Astrocyte (in vitro differentiated cells and primary cell): ENCODE results near the gene TRERF1. TPM values are rescaled to one million over a fixed set of nuclear protein-coding genes. Genes with fewer than 3 reads are reported as not detected.

ENCODE experiments used
- DNase-seq: peaks from one replicate; pipeline ENCODE4 v3.0.0-alpha.2; 2010; ENCODE audit warnings: low read depth
- FAIRE-seq: peaks from 2 replicates; lab custom pipeline; 2011; peaks lifted over from hg19 to GRCh38; lab: Jason Lieb, UNC
- H2AFZ ChIP-seq: 2 replicates; pipeline ENCODE4 v1.6.0; 2012; ENCODE audit warnings: low read depth, low read length, inconsistent platforms
- H3K27ac ChIP-seq: 2 replicates; pipeline ENCODE4 v1.5.1; 2011; ENCODE audit warnings: low read depth, low read length, inconsistent platforms
- H3K27me3 ChIP-seq: 2 replicates; pipeline ENCODE4 v1.6.0; 2011; ENCODE audit warnings: low read length, inconsistent platforms; ENCODE audit not compliant: insufficient read depth
- H3K36me3 ChIP-seq: 2 replicates; pipeline ENCODE4 v1.5.1; 2011; ENCODE audit warnings: low read length, inconsistent platforms; ENCODE audit not compliant: insufficient read depth
- H3K4me1 ChIP-seq: 2 replicates; pipeline ENCODE4 v1.5.1; 2011; ENCODE audit warnings: low read length, inconsistent platforms; ENCODE audit not compliant: insufficient read depth
- H3K4me2 ChIP-seq: 2 replicates; pipeline ENCODE4 v1.6.0; 2012; ENCODE audit warnings: low read length, inconsistent platforms
- H3K4me3 ChIP-seq: 2 replicates; pipeline ENCODE4 v1.5.1; 2011; ENCODE audit warnings: low read depth, mild to moderate bottlenecking, low read length, inconsistent platforms; ENCODE audit not compliant: insufficient read depth
- H3K79me2 ChIP-seq: 2 replicates; pipeline ENCODE4 v1.6.0; 2012; ENCODE audit warnings: mild to moderate bottlenecking, low read length, inconsistent platforms; ENCODE audit not compliant: insufficient read depth
- H3K9ac ChIP-seq: 2 replicates; pipeline ENCODE4 v1.6.0; 2012; ENCODE audit warnings: mild to moderate bottlenecking, low read length, inconsistent platforms
- H3K9me3 ChIP-seq: 2 replicates; pipeline ENCODE4 v1.5.1; 2012; ENCODE audit warnings: low read depth, mild to moderate bottlenecking, low read length, inconsistent platforms; ENCODE audit not compliant: insufficient read depth
- H4K20me1 ChIP-seq: 2 replicates; pipeline ENCODE4 v1.6.0; 2012; ENCODE audit warnings: low read length, inconsistent platforms; ENCODE audit not compliant: insufficient read depth
- H3K27ac Mint-ChIP-seq: one replicate; pipeline ENCODE4 v1.8.0; 2021; ENCODE audit warnings: mild to moderate bottlenecking, mixed read lengths; ENCODE audit not compliant: unreplicated experiment
- H3K27me3 Mint-ChIP-seq: one replicate; pipeline ENCODE4 v1.8.0; 2021; ENCODE audit warnings: low read depth, mixed read lengths; ENCODE audit not compliant: unreplicated experiment
- H3K36me3 Mint-ChIP-seq: one replicate; pipeline ENCODE4 v1.8.0; 2021; ENCODE audit warnings: low read depth, mixed read lengths; ENCODE audit not compliant: unreplicated experiment
- H3K4me1 Mint-ChIP-seq: one replicate; pipeline ENCODE4 v1.8.0; 2021; ENCODE audit warnings: low read depth, mixed read lengths; ENCODE audit not compliant: unreplicated experiment
- H3K4me3 Mint-ChIP-seq: one replicate; pipeline ENCODE4 v1.8.0; 2021; ENCODE audit warnings: mild to moderate bottlenecking, moderate library complexity, mixed read lengths; ENCODE audit not compliant: unreplicated experiment
- H3K9me3 Mint-ChIP-seq: one replicate; pipeline ENCODE4 v1.8.0; 2021; ENCODE audit warnings: mild to moderate bottlenecking, mixed read lengths; ENCODE audit not compliant: unreplicated experiment
- EZH2 ChIP-seq: IDR thresholded peaks from 2 replicates; pipeline ENCODE4 v1.6.1; 2012; ENCODE audit warnings: mild to moderate bottlenecking, low read length, inconsistent platforms; ENCODE audit not compliant: insufficient read depth
- total RNA-seq: library from RNA; stranded (reverse); gene quantifications from 2 replicates; pipeline ENCODE4 v1.2.1, GENCODE V29; 2021
- TF ChIP-seq, protein P1 (sequence below): IDR thresholded peaks from 2 replicates; pipeline ENCODE4 v1.5.1; 2011; ENCODE audit warnings: low read depth, mild to moderate bottlenecking, inconsistent platforms, low read length, moderate library complexity; ENCODE audit not compliant: insufficient read depth

The TRERF1 gene
- total RNA-seq, 1 donor from 2014 or later, result 8.6 TPM

- H4K20me1 ChIP-seq, result no peaks in the 10 kb centered on the region
- no peak overlapping the region for H2AFZ ChIP-seq
- Mint-ChIP-seq H3K9me3 (no peaks in the 10 kb centered on the region), H3K4me1 (peaks cover 23% of the 10 kb centered on the region), H3K4me3 (no peak overlapping the region), H3K27me3 (peaks cover 2% of the 10 kb centered on the region), H3K36me3 (peaks cover 11% of the 10 kb centered on the region), H3K27ac (no peak overlapping the region)
- peaks cover 27% of the 10 kb centered on the region for H3K4me1 ChIP-seq
- no peak for DNase-seq
- H3K27me3 ChIP-seq, result no peaks in the 10 kb centered on the region
- peaks cover 15% of the 10 kb centered on the region for H3K79me2 ChIP-seq
- H3K9ac ChIP-seq, result no peak overlapping the region
- H3K4me3 ChIP-seq, result no peak overlapping the region
- no peaks in the 10 kb centered on the region for H3K36me3 ChIP-seq
- no peaks in the 10 kb centered on the region for H3K9me3 ChIP-seq
- no peak overlapping the region for H3K4me2 ChIP-seq
- H3K27ac ChIP-seq, result peak overlapping the region; percentile 26
- no peak for FAIRE-seq
- TF ChIP-seq, protein P1, sequence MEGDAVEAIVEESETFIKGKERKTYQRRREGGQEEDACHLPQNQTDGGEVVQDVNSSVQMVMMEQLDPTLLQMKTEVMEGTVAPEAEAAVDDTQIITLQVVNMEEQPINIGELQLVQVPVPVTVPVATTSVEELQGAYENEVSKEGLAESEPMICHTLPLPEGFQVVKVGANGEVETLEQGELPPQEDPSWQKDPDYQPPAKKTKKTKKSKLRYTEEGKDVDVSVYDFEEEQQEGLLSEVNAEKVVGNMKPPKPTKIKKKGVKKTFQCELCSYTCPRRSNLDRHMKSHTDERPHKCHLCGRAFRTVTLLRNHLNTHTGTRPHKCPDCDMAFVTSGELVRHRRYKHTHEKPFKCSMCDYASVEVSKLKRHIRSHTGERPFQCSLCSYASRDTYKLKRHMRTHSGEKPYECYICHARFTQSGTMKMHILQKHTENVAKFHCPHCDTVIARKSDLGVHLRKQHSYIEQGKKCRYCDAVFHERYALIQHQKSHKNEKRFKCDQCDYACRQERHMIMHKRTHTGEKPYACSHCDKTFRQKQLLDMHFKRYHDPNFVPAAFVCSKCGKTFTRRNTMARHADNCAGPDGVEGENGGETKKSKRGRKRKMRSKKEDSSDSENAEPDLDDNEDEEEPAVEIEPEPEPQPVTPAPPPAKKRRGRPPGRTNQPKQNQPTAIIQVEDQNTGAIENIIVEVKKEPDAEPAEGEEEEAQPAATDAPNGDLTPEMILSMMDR, result no peak
- TF ChIP-seq EZH2, result no peak
Measured at GRCh38 chr6:42340511-42340910, 111.2 kb downstream of the TRERF1 start.

DNA sequence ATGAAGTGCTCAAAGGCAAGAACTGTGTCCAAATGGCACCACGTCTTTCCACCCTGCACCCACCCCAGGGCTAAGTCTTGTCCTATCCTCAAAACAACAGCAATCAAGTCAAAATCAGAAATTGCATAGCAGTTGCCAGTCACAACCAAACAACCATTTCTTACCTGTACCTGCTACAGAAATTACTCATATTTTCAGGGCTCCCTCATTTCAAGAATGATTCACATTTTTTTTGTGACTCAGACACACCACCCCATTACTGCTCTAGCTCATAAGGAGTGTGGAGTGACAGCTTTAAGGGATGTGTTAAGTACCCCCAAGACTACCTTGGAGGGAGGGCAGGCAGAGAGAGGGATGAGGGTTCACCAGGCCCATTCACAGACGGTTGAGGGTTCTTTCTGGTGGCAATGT, 111.7 kb downstream of the TRERF1 start:
- no peak for TF ChIP-seq EZH2
- TF ChIP-seq, protein P1, result no peak
- no peaks in the 10 kb centered on the region for H3K27me3 ChIP-seq
- no peak overlapping the region for H2AFZ ChIP-seq
- no peak for FAIRE-seq
- peak overlapping the region; percentile 15 for H3K27ac Mint-ChIP-seq
- no peak overlapping the region for H3K4me3 Mint-ChIP-seq
- H3K4me3 ChIP-seq, result no peak overlapping the region
- H3K9me3 Mint-ChIP-seq, result no peaks in the 10 kb centered on the region
- no peaks in the 10 kb centered on the region for H4K20me1 ChIP-seq
- H3K4me1 ChIP-seq, result peaks cover 27% of the 10 kb centered on the region
- H3K4me2 ChIP-seq, result peak overlapping the region; percentile 80
- peaks cover 16% of the 10 kb centered on the region for H3K79me2 ChIP-seq
- peaks cover 2% of the 10 kb centered on the region for H3K27me3 Mint-ChIP-seq
- H3K9me3 ChIP-seq, result no peaks in the 10 kb centered on the region
- H3K36me3 ChIP-seq, result no peaks in the 10 kb centered on the region
- peaks cover 11% of the 10 kb centered on the region for H3K36me3 Mint-ChIP-seq
- H3K27ac ChIP-seq, result peak overlapping the region; percentile 98
- DNase-seq, result no peak
- peaks cover 23% of the 10 kb centered on the region for H3K4me1 Mint-ChIP-seq
- no peak overlapping the region for H3K9ac ChIP-seq

DNA sequence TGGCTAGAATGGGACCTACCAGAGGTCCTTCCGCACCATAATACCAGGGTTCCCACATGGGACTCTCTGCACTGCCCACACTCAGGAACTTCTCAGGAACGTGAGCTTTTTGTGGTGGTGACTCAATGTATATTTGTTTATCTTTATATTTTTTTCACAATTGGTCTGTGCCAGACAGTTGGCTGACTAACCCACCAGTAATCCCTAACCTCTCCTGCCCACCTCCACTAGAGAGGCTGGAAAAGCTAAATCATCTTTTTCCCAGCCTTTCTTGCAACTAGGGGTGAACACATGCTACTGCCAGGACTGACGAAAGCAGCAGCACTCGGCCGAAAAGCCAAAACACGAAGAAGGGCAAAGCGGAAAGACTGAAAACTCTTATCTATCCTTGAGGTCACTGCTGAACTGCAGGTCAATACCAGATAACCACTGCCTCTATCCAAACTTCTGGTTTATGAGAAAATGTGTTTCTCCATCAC, 112.9 kb downstream of the TRERF1 start:
- H3K27ac Mint-ChIP-seq, result peak overlapping the region; percentile 70
- H3K27me3 Mint-ChIP-seq, result peaks cover 2% of the 10 kb centered on the region
- H3K4me1 Mint-ChIP-seq, result peaks cover 23% of the 10 kb centered on the region
- peaks cover 11% of the 10 kb centered on the region for H3K36me3 Mint-ChIP-seq
- no peak for TF ChIP-seq EZH2
- TF ChIP-seq, protein P1, result peak; percentile 10
- peak overlapping the region; percentile 15 for H3K4me3 ChIP-seq
- H3K79me2 ChIP-seq, result peaks cover 16% of the 10 kb centered on the region
- H3K4me2 ChIP-seq, result peak overlapping the region; percentile 80
- no peaks in the 10 kb centered on the region for H3K9me3 ChIP-seq
- peak; percentile 83 for FAIRE-seq
- H4K20me1 ChIP-seq, result no peaks in the 10 kb centered on the region
- H3K36me3 ChIP-seq, result no peaks in the 10 kb centered on the region
- no peaks in the 10 kb centered on the region for H3K9me3 Mint-ChIP-seq
- H3K4me1 ChIP-seq, result peaks cover 27% of the 10 kb centered on the region
- peak overlapping the region; percentile 36 for H2AFZ ChIP-seq
- H3K4me3 Mint-ChIP-seq, result peak overlapping the region; percentile 14
- peak; percentile 99 for DNase-seq
- H3K27me3 ChIP-seq, result no peaks in the 10 kb centered on the region
- peak overlapping the region; percentile 85 for H3K9ac ChIP-seq
- peak overlapping the region; percentile 98 for H3K27ac ChIP-seq
